HG03025 (cell line): Measurements from ENCODE around the gene LLGL1.

Experiments
- ATAC-seq: cut with Tn5 transposase; IDR thresholded peaks from one replicate; pipeline ENCODE4 v1.9.1; 2021; ENCODE audit warnings: mild to moderate bottlenecking, moderate library complexity; ENCODE audit not compliant: unreplicated experiment, low FRiP score

The LLGL1 gene

GRCh38 chr17:18250259-18250658 lies 24.8 kb downstream of the LLGL1 start:
- no peak for ATAC-seq

GRCh38 chr17:18250708-18251107 lies 25.3 kb downstream of the LLGL1 start:
- ATAC-seq: no peak

- ATAC-seq: no peak
Observed at GRCh38 chr17:18251204-18251603, 25.8 kb downstream of the LLGL1 start.

GRCh38 chr17:18252160-18252559 lies 26.7 kb downstream of the LLGL1 start:
- ATAC-seq: no peak

GRCh38 chr17:18253187-18253884 lies 27.9 kb downstream of the LLGL1 start:
- no peak for ATAC-seq

- ATAC-seq: no peak
Observed at GRCh38 chr17:18253947-18254821, 28.7 kb downstream of the LLGL1 start.

GRCh38 chr17:18254888-18255649 lies 29.6 kb downstream of the LLGL1 start:
- no peak for ATAC-seq

- ATAC-seq: no peak
Observed at GRCh38 chr17:18256351-18256750, 30.9 kb downstream of the LLGL1 start.

GRCh38 chr17:18256776-18257175 lies 31.3 kb downstream of the LLGL1 start:
- ATAC-seq: no peak

- no peak for ATAC-seq
Observed at GRCh38 chr17:18257268-18257981, 32.0 kb downstream of the LLGL1 start.

GRCh38 chr17:18257982-18258355 lies 32.5 kb downstream of the LLGL1 start:
- ATAC-seq: no peak

- no peak for ATAC-seq
Observed at GRCh38 chr17:18258356-18259038, 33.1 kb downstream of the LLGL1 start, which contains the start of gene FLII. Gene FLII, minus strand, starts transcription at chr17:18258738. Its CDS starts 48 bp downstream, at chr17:18258690.

GRCh38 chr17:18259621-18260331 lies 34.3 kb downstream of the LLGL1 start:
- no peak for ATAC-seq

- peak; percentile 74 for ATAC-seq
Observed at GRCh38 chr17:18260332-18261145, 35.1 kb downstream of the LLGL1 start, which contains the start of gene MIEF2. Gene MIEF2, plus strand, starts transcription at chr17:18260662. Its CDS starts 2,059 bp downstream, at chr17:18262721.

- no peak for ATAC-seq
Observed at GRCh38 chr17:18261146-18261515, 35.7 kb downstream of the LLGL1 start.

- ATAC-seq: no peak
Observed at GRCh38 chr17:18261659-18262058, 36.2 kb downstream of the LLGL1 start.

GRCh38 chr17:18262111-18262510 lies 36.7 kb downstream of the LLGL1 start:
- no peak for ATAC-seq

- no peak for ATAC-seq
Observed at GRCh38 chr17:18262641-18263040, 37.2 kb downstream of the LLGL1 start.
